Renal pelvis (tissue), 4 donors: ENCODE results near the gene DRC3. TPM values are rescaled to one million over a fixed set of nuclear protein-coding genes. Genes with fewer than 3 reads are reported as not detected.

Experiments
- DNase-seq: peaks from one replicate; pipeline ENCODE4 v3.0.0-alpha.2; 2013
- polyA plus RNA-seq, 3 donors: library from polyadenylated mRNA; unstranded; fragments of 120-200 nt; gene quantifications; one replicate each; pipeline ENCODE4 v1.2.1, GENCODE V29; 2013; ENCODE audit not compliant: insufficient read length in 3 of 3

Gene DRC3
- polyA plus RNA-seq, 3 donors, result 12.9 to 25.4 (median 20.6) TPM

DNA sequence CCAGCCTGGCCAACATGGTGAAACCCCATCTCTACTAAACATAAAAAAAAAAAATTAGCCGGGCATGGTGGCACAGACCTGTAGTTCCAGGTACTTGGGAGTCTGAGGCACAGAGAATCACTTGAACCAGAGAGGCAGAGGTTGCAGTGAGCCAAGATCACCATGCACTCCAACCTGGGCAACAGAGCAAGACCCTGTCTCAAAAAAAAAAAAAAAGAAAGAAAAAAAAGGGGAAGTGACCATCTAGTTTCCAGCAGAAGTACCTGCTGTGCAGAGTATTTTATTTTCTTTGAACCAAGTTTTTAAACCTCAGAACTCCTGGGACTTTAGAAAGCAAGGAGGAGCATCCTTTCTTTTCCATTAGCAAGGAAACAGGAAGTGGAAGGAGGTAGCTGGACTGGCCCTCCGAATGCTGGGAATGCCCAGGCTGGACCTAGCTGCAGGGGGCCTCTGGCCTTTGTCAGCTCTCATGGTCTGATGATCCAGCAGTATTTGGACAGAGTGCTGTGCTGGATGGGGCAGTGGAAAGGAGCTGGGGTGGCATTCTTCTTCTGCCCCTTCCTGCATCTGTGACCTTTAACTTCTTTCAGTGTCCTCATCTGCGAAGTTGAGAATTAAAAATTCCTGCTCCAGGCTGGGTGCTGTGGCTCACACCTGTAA lies 73.2 kb downstream of the DRC3 start:
- no peak for DNase-seq

GRCh38 chr17:18055597-18055996 lies 82.9 kb downstream of the DRC3 start:
- DNase-seq, result no peak

DNA sequence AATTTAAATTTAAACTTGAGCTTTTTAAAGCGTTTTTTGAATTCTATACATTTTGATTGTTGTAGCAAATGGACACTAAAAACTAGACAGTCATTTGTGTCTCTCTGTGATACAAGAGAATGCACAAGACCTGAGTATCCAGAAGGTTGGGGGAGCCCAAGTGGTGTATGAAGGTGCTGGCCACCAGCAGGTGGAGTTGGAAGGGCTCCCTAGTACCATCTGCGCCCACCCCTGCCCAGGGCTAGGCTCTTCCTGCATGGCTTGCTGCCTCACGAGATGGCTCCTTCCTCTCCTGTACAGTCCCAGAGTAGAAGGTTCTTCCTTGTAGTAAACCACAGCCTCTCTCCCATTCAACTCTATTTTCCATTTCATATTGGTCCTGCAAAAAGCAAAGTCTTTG lies 83.6 kb downstream of the DRC3 start:
- DNase-seq, result no peak

DNA sequence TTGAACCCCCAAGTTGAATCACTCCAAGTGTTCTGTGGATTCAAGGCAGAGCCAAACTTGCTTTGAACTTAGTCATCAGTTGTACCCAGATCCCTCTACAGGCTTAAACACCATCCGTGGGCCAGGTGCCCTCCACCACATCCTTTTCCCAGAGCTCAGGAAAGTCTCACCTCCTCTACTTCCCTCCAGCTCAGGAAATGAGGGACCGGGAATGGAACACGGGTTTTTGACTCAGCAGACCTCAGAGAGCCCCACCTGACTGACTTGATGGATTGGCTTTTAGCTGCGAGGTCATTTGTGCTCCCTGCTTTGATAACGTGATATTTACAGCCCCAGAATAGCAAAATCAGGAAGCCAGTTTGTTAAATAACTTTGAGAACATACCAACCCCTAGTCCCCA lies 86.6 kb downstream of the DRC3 start:
- no peak for DNase-seq

- DNase-seq, result no peak
These were observed 91.4 kb downstream of the DRC3 start for GRCh38 chr17:18064053-18064452.

DNA sequence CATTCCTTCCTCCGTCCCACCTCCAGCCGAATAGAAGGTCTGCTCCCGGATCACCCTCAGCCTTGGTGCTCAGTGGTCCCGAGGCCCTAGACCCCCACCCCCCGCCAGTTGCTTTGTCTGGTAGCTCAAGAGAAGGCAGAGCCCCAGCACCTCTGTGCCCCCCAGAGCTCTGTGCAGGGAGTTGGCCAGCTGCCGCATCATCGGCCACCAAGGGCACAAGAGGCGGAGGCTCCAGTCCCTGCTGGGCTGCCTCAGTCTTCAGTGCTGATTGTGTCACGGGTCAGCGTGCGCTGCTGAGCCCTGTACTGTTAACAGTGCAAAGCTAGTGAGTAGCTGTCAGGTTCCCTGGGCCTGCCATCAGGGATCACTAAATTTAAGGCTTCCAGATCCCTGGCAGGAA lies 92.9 kb downstream of the DRC3 start:
- DNase-seq, result no peak

Other genes starting within 250 kb of the DRC3 start
- gene SREBF1, start 135.9 kb upstream of the DRC3 start, polyA plus RNA-seq, result 10 to 100 TPM; 38.3 to 60.7 (median 43.5) TPM
- gene TOM1L2, start 462 bp upstream of the DRC3 start, polyA plus RNA-seq, result 10 to 100 TPM; 36.1 to 59.5 (median 52.6) TPM
- 10 to 100 TPM; 26.8 to 34.5 (median 28.1) TPM for gene ATPAF2, start 66.3 kb downstream of the DRC3 start, polyA plus RNA-seq
- gene GID4, start 66.5 kb downstream of the DRC3 start, polyA plus RNA-seq, result 10 to 100 TPM; 12.6 to 14.0 (median 13.4) TPM
- 10 to 100 TPM; 39.2 to 45.3 (median 41.5) TPM for gene DRG2, start 115.1 kb downstream of the DRC3 start, polyA plus RNA-seq
- gene MYO15A, start 135.9 kb downstream of the DRC3 start, polyA plus RNA-seq, result 1 to 10 TPM; 2.2 to 4.8 (median 3.3) TPM
- 10 to 100 TPM; 70.6 to 74.7 (median 74.3) TPM for gene ALKBH5, start 211.0 kb downstream of the DRC3 start, polyA plus RNA-seq